ENCODE results near the gene UNCX. TPM values are rescaled to one million over a fixed set of nuclear protein-coding genes. Genes with fewer than 3 reads are reported as not detected.

The UNCX gene
- total and polyA plus RNA-seq, 2 of the 4 experiments (the other 2 are of a cell fraction): not detected

DNA sequence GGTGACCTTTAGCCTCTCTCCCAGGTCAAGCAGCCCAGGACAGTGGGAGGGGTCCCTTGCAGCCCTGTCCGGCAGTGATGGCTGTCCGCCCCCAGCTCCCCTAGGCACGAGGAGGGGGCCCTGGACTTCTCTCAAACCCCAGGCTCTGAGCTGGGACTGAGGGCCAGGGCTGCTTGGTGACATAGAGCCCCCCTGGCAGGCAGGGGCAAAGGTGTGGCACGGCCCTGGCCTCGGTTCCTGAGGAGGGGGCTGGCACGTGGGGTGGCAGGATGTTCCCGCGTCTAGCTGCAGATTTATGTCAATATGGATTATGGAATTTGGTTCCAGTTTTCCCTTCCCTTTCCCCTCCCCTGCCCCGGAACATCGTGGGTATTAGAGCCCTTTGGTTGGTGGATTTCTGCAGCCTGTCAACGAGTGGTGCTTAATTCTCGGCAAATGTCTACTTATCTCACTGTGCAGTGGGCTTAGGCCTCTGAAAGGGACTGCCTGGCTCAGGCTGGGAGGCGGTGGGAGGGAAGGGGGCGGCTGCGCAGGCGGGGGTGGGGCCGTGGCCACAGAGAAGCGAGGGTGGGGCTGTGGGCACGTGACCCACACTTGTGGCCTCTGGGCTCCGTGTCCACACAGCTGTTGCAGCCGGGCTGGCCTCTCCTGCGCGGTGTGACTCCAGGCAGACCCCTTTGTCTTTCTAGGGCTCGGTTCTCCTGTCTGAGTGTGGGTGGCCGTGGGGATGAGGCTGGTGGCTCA is 19.3 kb downstream of the UNCX start:
- Histone ChIP-seq H4K20me1 (ENCODE audit: insufficient read depth, low read length) (peaks cover 5% of the 10 kb centered on the region; the same call in 1 of the 2 replicates), H3K9me3 (ENCODE audit: control insufficient read depth, insufficient read depth, low read length) (peaks cover 9% of the 10 kb centered on the region), H2AK5ac (ENCODE audit: low read depth, low read length) (no peak overlapping the region), H2BK120ac (ENCODE audit: low read depth, low read length) (no peak overlapping the region), H3K4me3 (ENCODE audit: insufficient read depth, low read depth, low read length) (no peak overlapping the region), H4K91ac (ENCODE audit: insufficient read depth, low read depth, low read length) (no peak overlapping the region), H4K5ac (ENCODE audit: low read depth, low read length) (no peak overlapping the region), H3K9ac (ENCODE audit: low read depth, low read length) (no peak overlapping the region), H2AK9ac (replicated peaks; ENCODE audit: low read depth, low read length, poor library complexity) (no peak overlapping the region), H3K27me3 (ENCODE audit: control insufficient read depth, insufficient read depth, low read length) (peaks cover 93% of the 10 kb centered on the region), H3K4ac (ENCODE audit: low read depth, low read length) (no peak overlapping the region), H3K36me3 (ENCODE audit: control insufficient read depth, insufficient read depth, low read length) (no peaks in the 10 kb centered on the region), H3K23ac (ENCODE audit: low read depth, low read length) (no peak overlapping the region), H2BK5ac (ENCODE audit: low read depth, low read length, poor library complexity, severe bottlenecking) (no peak overlapping the region), H2BK20ac (ENCODE audit: low read depth, low read length) (no peak overlapping the region), H3K4me1 (ENCODE audit: control insufficient read depth, insufficient read depth, low read length) (no peaks in the 10 kb centered on the region), H3K4me2 (ENCODE audit: low read depth, low read length) (no peak overlapping the region), H4K8ac (ENCODE audit: low read depth in 2 of 2, low read length in 2 of 2) (no peak overlapping the region), H3K14ac (replicated peaks; ENCODE audit: low read depth, low read length) (no peak overlapping the region), H3K27ac (ENCODE audit: insufficient read depth, low read length) (no peak overlapping the region), H3K9me1 (ENCODE audit: insufficient read depth, low read length) (no peaks in the 10 kb centered on the region), H3K79me1 (ENCODE audit: low read depth in 1 of 2, low read length in 2 of 2) (no peaks in the 10 kb centered on the region), H3K18ac (ENCODE audit: low read depth, low read length) (no peak overlapping the region), H2BK15ac (ENCODE audit: low read depth, low read length) (no peak overlapping the region), H2AFZ (replicated peaks; ENCODE audit: low read length, poor library complexity) (no peak overlapping the region), H3K56ac (ENCODE audit: extremely low read depth, insufficient read depth, low read length) (no peak overlapping the region)
- dilution Hi-C loops (cut with HindIII; ENCODE audit: low sequenced_read_pairs, unreplicated experiment) (no loop called here), in situ Hi-C loops (cut with MboI; ENCODE audit: low sequenced_read_pairs) (no loop called here), intact Hi-C loops (cut with micrococcal nuclease) (no loop called here)
- ChIA-PET CTCF (no interaction called here), POLR2A (ENCODE audit: unreplicated experiment) (no interaction called here)
- no peak for TF ChIP-seq CEBPB (IDR thresholded peaks at IDR 0.05; ENCODE audit: low read depth, low read length)
- no peak for TF ChIP-seq MXI1 (IDR thresholded peaks at IDR 0.05; ENCODE audit: borderline replicate concordance, low read depth, low read length)
- TF ChIP-seq POLR2A (IDR thresholded peaks at IDR 0.05; ENCODE audit: low read depth, low read length): no peak
- no peak for TF ChIP-seq BHLHE40 (IDR thresholded peaks at IDR 0.05; ENCODE audit: low read depth, low read length)
- TF ChIP-seq SMC3 (IDR thresholded peaks at IDR 0.05; ENCODE audit: low read depth, low read length): no peak
- TF ChIP-seq RFX5 (IDR thresholded peaks at IDR 0.05; ENCODE audit: low read depth, low read length): no peak
- no peak for TF ChIP-seq MAZ (IDR thresholded peaks at IDR 0.05; ENCODE audit: borderline replicate concordance, low read depth, low read length)
- TF ChIP-seq NFE2L2 (IDR thresholded peaks at IDR 0.05; ENCODE audit: low read depth, low read length): no peak
- TF ChIP-seq MAFK (IDR thresholded peaks at IDR 0.05; ENCODE audit: low read depth, low read length): no peak
- BruUV-seq (replicated peaks): no TSS peak
- 0% methylated on average over 1 of the region's 25 CpGs; no CpG with 5 or more reads in 1 of the 2 experiments for WGBS, 2 experiments (ENCODE audit: extremely low coverage in 2 of 2, insufficient read length in 1 of 2)
- ATAC-seq (ENCODE audit: low read depth) (no peak), DNase-seq (no peak)

Measured in IMR-90 (cell line).